ENCODE results near the gene FAM83F.
A peak's percentile ranks its signal among the peaks of the same experiment; 100 is the strongest.
"Not testable (repeated sequence)": the region's sequence is repeated elsewhere in the genome, so short reads cannot be mapped to it uniquely, and the experiment has no call there.

FAM83F gene

DNA sequence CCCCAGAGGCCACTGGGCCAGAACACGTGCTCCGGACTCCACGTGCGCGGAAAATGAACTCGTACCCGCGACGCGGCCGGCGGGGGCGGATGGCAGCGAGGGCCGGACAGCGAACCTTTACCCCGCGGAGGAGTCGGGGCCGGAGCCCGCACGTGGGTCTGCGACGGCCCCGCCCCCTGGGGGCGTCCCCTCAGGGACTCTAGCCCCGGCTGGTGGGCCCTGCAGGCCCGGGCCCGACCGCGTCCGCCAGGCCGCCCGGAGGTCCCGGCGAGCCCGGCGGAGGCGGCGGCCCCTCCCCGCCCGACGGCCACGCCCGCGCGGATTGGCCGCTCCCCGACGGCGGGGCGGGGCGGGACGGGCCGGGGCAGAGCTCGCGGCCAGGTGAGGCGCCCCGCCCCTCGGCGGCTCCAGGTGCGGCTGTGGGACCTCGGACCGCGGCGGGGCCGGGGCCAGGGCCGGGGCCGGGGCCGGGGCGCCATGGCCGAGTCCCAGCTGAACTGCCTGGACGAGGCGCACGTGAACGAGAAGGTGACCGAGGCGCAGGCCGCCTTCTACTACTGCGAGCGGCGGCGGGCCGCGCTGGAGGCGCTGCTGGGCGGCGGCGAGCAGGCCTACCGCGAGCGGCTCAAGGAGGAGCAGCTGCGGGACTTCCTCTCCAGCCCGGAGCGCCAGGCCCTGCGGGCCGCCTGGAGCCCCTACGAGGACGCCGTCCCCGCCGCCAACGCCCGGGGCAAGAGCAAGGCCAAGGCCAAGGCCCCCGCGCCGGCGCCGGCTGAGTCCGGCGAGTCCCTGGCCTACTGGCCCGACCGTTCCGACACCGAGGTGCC, at the start of gene FAM83F:
Gene FAM83F (plus strand): TSS at position 389 of the 827 bp plus-strand sequence. CDS start 89 bp downstream, at position 478.
- DNase-seq = peak; percentile 60

GRCh38 chr22:39946126-39946502, 48.6 kb upstream of the FAM83F start:
- no peak for DNase-seq

- peak; percentile 50 for DNase-seq
Observed at GRCh38 chr22:39946503-39947219, 48.1 kb upstream of the FAM83F start.

DNA sequence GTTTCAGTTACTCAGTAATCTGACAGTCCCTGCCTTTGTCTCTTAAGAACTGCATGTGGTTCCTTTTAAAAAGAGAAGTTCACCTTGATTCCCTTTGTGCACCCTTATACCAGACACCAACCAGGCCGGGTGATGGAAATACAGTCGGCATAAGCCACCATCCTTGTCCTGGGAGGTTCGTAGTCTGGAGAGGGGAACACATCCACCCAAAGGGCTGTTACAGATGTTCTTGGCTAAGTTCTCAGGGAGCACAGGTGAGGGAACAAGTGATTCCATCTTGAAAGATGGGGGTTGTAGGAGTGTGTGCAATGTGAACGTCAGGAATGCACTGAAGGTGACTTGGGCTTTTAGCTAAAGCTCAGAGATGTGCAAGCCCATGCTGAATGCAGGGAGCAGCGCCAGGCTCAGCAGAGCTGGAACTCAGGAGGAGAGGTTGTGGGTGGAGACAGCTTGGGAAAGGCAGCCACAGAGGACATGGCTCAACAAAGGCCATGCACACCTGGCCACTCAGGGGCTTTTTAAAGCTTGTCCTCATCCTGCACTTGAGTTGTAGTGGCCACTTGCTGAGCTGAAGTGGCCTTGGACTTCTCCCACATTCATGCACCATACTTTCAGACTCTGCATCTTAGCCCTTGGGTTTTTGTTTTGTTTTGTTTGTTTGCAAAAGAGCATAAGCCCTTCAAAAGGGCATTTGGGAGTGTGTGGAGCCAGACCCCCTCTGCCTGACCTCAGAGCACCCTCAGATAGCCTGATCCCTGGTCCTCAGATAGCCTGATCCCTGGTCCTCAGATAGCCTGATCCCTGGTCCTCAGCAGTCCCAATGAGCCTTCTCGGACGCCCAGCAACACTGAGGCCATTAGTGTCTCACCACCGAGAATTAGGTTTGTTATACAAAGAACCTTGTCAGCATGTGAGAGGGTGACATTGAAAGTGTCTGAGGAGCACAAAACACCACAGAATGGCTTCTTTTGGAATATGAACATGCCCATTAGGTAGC, 47.2 kb upstream of the FAM83F start:
- DNase-seq = peak; percentile 52

GRCh38 chr22:39949964-39950737, 44.6 kb upstream of the FAM83F start:
- DNase-seq = no peak

DNA sequence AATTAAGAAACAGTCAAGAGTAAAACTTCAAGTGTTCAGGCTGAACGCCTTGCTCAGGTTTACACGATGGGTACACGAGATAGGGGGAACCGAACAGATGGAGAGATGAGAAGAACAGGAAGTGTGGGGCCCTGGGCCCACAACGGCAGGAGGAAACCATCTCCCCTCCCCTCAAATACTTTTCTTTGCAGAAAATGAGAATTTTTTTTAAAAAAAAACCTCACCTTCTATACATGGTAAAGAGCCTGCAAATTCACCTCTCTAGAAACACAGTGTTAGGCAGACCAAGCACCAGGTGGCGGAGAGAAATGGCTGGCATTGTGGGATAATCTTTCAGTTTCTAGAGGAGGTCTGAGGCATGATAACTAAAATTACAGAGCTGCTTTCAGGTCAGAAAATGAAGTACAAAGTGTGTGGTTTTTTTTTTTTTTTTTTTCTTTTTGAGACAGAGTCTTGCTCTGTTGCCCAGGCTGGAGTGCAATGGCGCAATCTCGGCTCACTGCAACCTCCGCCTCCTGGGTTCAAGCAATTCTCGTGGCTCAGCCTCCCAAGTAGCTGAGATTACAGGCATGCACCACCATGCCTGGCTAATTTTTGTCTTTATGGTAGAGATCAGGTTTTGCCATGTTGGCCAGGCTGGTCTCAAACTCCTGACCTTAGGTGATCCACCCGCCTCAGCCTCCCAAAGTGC, 43.0 kb upstream of the FAM83F start:
- DNase-seq = not testable (repeated sequence)

- no peak for DNase-seq
Observed at GRCh38 chr22:39952347-39952746, 42.4 kb upstream of the FAM83F start.

DNA sequence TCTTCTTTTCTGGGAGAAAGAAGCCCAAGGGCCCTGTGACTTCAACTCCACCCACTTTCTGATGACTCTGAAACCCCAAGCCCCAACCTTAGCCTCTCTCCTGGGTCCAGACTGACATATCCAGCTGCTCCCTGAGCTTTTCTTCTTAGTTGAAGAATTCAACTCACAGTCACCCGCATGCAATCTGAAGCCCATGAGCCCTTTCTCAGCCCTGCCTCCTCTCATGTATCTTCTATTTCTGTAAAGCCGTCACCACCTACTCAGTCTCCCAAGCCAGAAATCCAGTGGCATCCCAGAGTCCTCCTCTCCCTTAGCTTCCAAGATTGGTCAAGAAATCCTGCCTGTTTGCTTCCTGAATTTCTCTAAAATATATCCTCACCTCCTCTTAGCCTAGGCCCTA, 41.7 kb upstream of the FAM83F start:
- no peak for DNase-seq

DNA sequence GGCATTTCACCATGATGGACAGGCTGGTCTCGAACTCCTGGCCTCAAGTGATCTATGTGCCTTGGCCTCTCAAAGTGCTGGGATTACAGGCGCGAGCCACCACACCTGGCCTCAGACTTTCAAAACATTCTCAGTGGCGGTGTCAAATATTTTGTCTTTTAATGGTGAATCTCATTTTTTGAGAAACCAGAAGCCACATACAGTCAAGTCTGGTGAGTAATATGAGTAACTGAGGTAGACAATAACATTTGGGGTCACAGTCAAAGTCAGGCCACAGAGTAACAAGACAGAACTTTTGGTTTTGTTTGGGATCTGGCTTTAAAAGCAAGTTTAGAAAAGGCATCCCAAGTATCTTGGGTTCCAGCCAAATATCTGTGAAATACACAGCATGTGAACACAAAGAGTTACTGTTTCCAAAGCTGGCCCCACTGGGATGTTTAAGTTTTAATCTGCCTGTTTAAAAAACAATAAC, 40.1 kb upstream of the FAM83F start:
- DNase-seq = no peak

- no peak for DNase-seq
Observed at GRCh38 chr22:39955675-39956074, 39.1 kb upstream of the FAM83F start.

GRCh38 chr22:39956932-39957664, 37.7 kb upstream of the FAM83F start:
- DNase-seq = no peak

DNA sequence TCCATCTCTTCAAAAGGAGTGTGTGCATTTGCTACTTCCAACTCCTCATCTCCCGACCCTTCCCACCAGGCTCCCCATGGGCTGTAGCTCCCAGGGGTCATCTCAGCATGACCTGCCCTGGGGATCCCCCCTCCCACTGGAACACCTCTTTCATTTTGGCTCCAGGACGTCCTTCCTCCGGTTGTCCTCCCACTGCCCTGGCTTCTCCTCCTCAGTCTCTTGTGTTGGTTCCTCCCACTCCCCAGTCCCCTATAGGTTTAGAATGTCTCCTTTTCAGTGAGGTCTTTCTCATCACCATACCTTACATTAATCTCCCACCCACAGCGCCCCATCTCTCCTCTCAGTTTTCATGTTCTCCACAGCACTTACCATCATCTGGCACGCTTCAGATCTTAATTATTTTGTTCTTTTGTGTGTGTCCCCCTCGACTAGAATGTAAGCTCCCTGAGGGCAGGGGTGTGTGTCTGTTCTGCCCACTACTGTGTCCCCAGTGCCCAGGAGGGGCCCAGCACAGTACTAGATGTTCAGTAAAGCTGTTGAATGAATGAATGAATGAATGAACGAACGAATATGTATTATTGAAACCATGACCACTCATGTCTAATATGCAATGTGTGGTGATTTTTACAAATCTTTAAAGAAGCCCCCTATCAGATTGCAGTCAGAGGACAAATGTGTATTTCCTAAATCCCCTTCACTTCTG, 36.6 kb upstream of the FAM83F start:
- DNase-seq = no peak

- no peak for DNase-seq
Observed at GRCh38 chr22:39958949-39959639, 35.7 kb upstream of the FAM83F start.

- DNase-seq = peak; percentile 64
Observed at GRCh38 chr22:39959640-39960447, 34.9 kb upstream of the FAM83F start, which contains the start of gene TMA7B. Gene TMA7B (plus strand): TSS chr22:39960397. CDS start chr22:39964375, 3,978 bp downstream.

GRCh38 chr22:39960791-39961746, 33.7 kb upstream of the FAM83F start:
- DNase-seq = peak; percentile 77

GRCh38 chr22:39962071-39962470, 32.7 kb upstream of the FAM83F start:
- no peak for DNase-seq

GRCh38 chr22:39965748-39966147, 29.0 kb upstream of the FAM83F start:
- DNase-seq = no peak
